Astrocyte of the cerebellum (primary cell): ENCODE results near the gene MALL.

Experiments used
- DNase-seq: peaks from one replicate; pipeline ENCODE4 v3.0.0-alpha.2; 2011; ENCODE audit warnings: low read depth
- H3K4me3 ChIP-seq: 2 replicates; pipeline ENCODE4 v1.5.1; 2011; ENCODE audit warnings: mild to moderate bottlenecking, low read depth, low read length, moderate library complexity
- CTCF ChIP-seq: IDR thresholded peaks from 2 replicates; pipeline ENCODE4 v1.5.1; 2012; ENCODE audit warnings: low read length, low read depth, moderate library complexity, mild to moderate bottlenecking; ENCODE audit errors: missing control alignments
- in situ Hi-C: cut with HindIII; loops from 2 replicates; pipeline ENCODE4 v1.10.0; 2017; ENCODE audit warnings: low sequenced_read_pairs

The MALL gene

GRCh38 chr2:110107092-110108079 lies 8.2 kb downstream of the MALL start:
- no peak for TF ChIP-seq CTCF
- no peak overlapping the region for H3K4me3 ChIP-seq
- no peak for DNase-seq
- in situ Hi-C loops, result no loop called here

GRCh38 chr2:110106642-110107041 lies 9.0 kb downstream of the MALL start:
- H3K4me3 ChIP-seq, result no peak overlapping the region
- peak; percentile 97 for DNase-seq
- in situ Hi-C loops, result no loop called here
- no peak for TF ChIP-seq CTCF

GRCh38 chr2:110105608-110106467 lies 9.8 kb downstream of the MALL start:
- no peak for TF ChIP-seq CTCF
- DNase-seq, result peak; percentile 18
- no peak overlapping the region for H3K4me3 ChIP-seq
- in situ Hi-C loops, result no loop called here

GRCh38 chr2:110105183-110105582 lies 10.4 kb downstream of the MALL start:
- in situ Hi-C loops, result no loop called here

GRCh38 chr2:110104025-110104771 lies 11.4 kb downstream of the MALL start:
- DNase-seq, result peak; percentile 60
- no peak for TF ChIP-seq CTCF
- in situ Hi-C loops, result no loop called here

More at GRCh38 chr2:110105183-110105582, 10.4 kb downstream of the MALL start:
- no peak for DNase-seq
- H3K4me3 ChIP-seq, result no peak overlapping the region
- no peak for TF ChIP-seq CTCF

More at GRCh38 chr2:110104025-110104771, 11.4 kb downstream of the MALL start:
- no peak overlapping the region for H3K4me3 ChIP-seq
